Measurements from ENCODE around the gene MAP2K2.

The MAP2K2 gene

DNA sequence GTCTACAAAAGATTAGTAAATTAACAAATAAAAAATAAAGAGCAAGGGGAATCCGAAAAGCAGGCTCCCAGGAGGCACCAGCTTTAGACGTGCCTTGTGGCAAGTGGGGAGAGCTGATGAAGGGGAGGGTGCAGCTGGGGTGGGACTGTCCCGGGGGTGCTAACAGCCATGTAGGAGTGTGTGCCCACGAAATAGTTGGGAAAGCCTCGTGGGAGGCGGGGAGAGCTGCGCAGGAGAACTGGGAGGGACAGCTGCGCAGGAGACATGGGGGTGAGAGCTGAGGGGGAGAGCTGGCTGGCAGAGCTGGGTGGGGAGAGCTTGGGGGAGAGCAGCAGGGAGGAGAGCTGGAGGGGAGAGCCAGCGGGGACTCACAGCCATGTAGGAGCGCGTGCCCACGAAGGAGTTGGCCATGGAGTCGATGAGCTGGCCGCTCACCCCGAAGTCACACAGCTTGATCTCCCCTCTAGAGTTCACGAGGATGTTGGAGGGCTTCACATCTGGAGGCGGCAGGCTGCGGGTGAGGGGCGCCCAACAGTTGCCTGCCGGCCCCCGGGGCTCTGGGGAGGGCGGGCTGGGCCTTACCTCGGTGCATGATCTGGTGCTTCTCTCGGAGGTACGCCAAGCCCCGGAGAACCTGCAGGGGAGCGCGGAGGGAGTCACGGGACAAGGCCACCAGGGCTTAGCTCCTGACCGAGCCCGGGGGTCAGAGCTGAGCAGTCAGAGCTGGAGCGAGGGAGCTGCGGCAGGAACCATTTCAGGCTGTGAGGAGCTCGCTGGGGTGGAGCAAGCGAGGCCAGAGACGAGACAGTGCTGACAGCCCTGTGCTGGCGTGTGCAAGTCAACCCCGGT, 23.1 kb downstream of the MAP2K2 start:
- no peak for DNase-seq

DNA sequence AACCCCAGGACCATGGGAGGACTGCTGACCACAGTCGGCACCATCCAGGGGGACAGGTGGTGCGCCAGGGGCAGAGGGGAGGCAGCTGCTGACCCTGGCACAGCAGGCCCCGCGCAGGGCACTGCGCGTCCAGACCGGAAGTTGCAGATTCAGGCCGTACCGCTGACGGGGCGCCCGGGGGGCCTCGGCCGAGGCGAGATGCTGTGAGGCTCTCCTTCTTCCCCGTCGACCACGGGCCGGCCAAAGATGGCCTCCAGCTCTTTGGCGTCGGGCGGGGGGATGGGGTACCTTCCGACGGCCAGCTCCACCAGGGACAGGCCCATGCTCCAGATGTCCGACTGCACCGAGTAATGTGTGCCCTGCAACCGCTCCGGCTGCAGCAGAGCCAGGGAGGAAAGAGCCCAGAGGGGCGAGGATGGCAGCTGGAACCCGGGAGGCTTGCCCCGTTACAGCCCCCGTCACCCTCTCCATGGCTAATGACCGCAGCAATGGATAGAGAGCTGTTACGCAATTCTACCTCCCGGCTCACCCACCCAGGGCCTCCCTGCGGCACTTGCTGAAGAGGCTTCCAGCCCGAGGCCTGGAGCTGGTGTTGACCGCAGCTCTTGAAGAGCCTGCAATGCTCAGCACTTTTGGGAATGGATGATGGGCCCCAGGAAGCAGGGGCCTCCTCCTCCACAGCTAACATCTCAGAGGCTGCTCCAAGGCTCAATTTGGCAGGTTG, 24.7 kb downstream of the MAP2K2 start:
- no peak for DNase-seq

DNA sequence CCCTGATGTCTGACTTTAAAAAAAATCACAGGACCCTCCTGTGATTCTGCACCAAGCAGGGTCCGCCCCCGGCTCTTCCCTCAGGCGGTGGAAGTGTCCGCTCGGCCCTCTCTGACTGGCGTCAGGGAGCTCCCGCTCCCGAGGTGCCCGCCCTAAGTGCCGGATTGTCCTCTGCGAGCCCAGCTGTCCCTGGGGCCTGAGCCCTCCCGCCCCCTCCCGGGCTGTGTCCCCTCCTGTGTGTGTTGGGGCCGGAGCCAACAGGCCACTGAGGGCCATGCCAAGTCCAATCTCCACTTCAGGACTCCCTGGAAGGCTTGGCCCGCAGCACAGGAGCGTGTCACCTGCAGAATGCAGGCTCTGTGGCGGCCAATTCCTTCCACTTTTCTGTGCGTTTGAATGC, 25.4 kb downstream of the MAP2K2 start:
- DNase-seq, result peak in 29 of 51 donors; percentile 5 to 69 (median 36)

DNA sequence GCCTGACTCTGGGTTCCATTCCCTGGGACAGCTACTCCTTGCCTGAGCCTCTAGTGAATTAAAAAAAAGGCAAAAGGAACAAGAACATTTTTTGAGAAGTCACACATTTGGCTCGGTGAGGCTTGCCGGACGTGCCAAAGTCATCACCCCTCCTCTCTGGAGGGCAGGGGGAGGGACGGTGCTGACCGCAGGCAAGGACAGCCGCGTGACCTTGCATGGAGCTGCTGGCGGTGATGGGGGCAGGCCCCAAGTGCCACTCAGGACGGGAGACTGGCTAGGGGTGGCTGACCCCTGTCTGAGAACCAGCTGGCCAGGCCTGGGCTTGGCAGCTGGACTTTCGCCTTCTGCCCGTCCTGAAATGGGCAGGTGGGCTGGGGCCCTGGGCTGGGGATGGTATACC, 26.4 kb downstream of the MAP2K2 start:
- DNase-seq, result peak in 2 of 51 donors; percentile 3 to 20

DNA sequence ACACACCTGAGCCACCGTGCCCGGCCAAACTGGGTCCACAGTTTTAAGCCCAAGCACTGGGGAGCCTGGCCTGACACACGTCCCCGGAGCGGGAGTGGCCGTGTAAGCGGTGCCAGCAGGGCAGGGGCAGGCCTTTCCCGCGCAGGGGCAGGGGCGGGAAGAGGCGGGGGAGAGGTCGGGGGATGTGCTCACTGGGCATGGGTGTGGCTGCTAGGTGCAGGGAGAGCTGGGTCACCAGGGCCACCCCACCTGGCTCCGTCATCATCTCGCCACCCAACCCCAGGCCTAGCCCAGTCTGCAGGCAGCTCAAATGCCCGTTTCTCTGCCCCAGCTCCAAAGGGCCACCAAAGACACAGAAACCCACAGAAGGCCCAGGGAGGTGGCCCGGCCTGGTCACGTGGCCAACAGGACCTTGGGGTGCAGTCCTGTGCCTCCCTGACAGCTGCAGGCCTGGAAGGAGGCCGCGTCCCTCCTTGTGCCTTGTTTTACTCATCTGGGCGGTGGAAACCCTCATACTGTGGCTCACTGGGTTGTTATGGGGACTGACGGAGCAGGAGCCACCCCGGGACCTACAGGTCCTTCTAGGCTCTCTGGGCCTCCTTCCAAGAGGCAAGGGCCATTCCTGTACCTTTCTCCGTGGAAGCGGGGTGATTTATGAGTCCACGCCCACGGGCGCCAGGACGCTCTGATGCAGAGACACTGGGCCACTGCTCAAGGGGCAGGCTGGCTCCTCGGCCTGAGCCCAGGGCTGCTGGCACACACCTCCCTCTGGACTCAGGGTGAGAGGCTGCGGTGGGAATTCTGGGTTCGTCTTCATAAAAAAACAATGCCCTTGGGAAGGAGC, 27.7 kb downstream of the MAP2K2 start:
- DNase-seq, result no peak

DNA sequence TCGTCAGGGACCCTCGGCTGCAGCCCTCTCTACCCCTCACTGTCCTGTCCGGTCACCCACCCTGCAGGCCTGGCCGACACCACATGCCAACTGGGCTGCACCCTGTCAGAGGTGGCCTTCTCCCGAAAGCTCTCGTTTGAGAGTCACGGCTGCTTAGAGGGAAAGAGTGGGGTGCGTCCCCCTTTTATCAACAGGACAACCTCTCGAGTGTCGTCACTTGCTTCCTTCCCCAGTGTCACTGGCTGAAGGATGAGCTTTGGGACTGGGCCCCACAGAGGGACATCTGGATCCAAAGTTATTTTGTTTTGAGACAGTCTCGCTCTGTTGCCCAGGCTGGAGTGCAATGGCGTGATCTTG, 28.5 kb downstream of the MAP2K2 start:
- no peak for DNase-seq

DNA sequence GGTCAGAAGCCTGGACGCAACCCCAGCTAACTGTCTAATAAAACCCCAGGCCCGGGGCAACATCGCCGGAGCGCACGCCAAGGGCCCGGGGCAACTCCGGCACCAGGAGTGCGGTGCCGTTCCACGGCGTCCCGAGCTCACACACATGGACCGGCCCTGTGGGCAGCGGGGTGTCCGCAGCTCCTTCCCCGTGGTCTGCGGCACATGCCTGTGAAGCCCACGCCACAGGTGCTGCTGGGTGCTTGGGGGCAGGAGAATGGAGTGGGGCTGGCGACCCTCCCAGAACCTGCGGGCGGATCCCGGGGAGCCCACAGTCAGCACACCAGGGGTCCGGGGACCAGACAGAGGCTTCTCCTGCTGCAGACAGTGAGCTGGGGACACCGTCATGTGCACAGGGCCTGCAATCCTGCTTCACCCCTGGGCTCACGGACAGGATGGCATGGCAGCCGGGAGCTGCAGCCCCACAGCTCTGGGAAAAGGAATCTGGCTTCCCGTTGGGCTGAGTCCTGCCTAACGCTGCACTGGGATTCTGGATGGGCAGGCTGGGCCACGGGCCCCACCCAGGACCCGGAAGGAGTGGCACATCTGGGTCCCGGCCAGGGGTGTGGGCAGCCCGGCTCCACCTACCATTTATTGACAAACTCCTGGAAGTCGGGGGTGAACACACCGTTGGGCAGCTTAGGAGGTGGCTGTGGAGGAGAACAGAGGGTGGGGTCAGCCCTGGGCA, 29.0 kb downstream of the MAP2K2 start:
- DNase-seq, result no peak

DNA sequence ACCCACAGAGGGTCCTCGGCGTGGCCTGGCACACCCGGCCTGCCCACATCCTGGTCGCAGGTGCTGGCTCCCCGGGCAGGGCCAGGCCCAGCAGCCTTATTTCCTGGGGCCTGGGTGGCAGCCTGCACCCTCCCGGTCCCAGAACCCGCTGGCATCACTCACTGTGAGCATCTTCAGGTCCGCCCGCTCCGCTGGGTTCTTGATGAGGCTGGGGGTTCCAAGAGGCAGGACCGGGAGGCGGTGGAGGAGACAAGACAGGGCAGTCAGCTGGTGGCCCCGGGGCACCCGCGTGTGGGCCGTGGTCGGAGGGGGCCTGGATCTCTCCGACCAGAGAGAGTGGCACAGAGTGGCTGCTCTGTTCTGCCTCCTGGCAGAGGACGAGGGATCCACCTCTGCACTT, 29.6 kb downstream of the MAP2K2 start:
- DNase-seq, result no peak

DNA sequence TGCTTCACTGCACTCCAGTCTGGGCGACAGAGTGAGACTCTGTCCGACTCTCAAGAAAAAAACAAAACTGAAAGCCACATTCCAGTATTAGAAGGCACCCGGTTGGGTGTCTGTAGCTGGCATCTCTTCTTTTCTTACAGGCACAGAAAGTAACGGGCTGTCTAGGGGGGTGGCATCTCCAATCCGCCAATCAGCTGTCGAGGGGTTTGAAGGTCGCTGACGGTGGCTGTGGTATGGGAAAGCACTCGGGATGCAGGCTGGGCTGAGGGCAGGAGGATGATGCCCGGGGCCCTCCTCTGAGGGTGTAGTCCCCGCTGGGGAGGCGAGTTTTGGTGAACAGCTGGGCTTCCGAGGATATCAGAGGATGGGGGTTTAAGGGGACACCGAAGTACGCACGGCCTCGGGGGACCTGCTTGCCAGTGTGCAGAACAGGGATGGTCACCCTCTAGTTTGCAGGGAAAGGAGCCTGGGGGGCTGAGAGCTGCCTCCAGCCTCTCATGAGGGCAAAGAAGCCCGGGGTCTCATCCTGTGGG, 30.2 kb downstream of the MAP2K2 start:
- no peak for DNase-seq

DNA sequence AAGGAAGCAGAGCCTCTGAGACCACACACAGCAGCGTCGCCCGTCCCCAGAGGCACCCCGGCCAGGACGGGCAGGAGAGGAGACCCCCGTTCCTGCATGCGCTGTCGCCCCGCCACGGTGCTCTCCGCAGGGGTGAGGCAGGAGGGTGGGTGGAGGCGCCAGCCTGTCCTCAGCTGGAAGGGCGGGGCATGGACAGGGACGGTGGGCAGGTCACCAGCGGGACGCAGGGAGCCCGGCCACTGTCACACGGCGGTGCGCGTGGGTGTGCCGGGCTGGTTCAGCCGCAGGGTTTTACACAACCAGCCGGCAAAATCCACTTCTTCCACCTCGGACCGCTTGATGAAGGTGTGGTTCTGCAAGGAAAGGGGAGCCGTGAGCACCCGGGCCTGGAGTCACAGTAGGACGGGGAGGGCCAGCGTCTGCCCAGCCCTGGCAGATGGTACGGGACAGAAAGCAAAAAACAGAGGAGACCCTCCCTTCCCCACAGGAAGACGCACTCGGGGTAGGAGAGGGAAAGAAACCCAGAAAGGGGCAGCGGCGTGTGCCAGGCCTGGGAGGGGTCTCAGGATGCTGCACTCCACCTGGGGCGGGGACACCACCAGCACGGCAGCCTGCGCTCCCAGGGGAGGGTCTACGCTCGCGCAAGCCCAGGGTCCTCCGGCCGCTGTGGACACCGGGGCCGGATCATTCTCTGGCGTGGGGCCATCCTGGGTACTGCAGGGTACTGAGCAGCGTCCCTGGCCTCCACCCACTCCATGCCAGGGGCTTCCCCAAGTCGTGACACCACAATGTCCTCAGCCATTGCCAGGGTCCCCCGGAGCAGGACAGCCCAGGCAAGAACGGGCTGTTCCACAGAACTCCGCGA, 33.3 kb downstream of the MAP2K2 start:
- DNase-seq, result no peak

DNA sequence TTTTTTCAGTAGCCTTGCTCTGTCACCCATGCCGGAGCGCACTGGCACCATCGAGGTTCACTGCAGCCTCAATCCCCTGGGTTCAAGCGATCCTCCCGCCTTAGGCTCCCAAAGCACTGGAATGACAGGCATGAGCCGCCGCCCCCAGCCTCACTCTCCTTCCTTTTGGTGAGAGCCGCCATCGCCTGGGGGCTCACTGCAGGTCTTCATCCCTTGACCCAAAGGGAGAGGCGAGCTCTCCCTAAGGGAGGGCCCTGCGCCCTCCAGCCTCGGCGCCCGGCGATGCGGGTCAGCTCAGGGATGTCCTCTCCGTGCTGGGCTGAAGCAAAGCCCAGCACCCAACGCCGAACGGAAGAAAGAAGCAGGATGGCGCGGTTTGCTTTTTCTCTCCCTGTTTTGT, 34.0 kb downstream of the MAP2K2 start:
- no peak for DNase-seq

DNA sequence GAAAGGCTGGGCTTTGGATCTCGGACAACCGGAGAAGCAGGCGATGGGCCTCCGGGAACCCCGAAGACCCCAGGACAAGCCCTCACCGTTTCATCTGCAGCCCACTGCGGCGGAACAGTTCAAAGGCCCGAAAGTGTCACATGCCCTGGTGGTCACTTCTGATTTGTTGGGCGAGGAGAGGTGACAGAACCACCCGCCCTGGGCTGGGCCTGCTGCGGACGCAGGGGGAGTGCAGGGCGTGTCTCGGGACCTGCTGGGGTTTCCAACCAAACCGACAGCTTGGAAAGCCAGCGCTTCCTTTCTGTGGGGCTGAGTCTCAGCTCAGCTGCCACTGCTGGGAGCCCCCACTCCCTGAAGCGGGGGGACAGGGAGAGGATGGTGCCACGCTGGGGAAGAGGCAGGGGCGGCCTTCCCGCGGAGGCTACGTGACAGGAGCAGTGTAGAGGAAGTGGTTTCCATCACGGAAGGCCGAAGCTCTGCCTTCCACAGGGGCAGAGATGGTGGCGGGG, 34.5 kb downstream of the MAP2K2 start:
- DNase-seq, result peak in 4 of 51 donors; percentile 10 to 41 (median 22)

DNA sequence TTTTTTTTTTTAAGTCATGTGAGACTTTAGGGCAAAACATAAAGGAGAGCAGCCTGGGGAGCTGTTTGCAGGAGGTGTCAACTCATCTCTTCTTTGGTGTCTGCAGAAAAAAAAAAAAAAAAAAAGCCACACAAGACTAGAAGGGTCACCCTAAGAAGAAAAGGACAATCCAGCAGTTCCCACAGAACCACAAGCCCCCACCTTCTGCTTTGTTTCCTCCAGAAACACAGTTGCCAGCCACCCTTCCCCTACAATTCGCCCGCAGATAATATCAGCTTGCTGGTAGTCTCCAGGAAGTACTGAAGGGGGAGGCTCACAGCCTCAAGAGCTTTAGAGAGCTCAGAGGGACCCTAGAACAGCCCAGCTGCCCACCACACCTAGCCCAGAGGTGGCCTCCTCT, 34.9 kb downstream of the MAP2K2 start:
- no peak for DNase-seq

DNA sequence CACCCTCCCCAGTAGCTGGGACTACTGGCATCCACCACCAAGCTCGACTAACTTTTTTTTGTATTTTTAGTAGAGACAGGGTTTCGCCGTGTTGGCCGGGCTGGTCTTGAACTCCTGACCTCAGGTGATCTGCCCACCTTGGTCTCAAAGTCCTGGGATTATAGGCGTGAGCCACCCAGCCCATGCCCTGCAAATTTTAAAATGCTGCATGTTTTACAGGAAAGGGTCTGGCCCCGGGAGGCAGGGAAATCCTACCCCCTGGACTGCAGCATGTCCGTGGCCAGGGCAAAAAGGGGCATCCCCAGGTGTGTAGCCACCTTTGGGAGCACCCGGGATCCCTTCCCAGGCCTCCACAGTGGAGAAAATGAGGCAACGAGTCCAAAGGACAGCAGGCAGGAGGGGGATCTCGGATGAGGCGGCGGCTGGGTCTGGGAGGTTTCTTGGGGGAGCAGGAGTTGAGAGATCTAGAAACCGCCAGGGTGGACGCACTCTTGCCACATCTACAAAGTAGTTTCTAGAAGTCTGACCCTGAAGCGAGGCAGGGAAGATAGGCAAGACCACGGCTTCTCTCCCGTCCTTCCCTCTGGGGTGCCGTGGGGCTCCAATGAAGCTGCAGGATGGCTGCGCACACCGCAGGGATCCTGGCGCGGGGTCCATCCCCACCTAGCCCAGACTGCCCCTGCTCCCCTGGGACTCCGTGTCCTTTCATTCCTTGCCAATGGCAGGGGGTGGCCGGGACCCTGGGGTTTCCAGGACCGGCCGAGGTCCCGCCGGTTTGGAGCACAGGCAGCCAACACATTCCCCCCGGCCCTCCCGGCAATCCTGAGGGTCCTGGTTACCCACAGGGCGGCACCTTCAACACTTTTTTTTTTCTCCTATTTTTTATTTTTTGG, 35.9 kb downstream of the MAP2K2 start:
- DNase-seq, result no peak

DNA sequence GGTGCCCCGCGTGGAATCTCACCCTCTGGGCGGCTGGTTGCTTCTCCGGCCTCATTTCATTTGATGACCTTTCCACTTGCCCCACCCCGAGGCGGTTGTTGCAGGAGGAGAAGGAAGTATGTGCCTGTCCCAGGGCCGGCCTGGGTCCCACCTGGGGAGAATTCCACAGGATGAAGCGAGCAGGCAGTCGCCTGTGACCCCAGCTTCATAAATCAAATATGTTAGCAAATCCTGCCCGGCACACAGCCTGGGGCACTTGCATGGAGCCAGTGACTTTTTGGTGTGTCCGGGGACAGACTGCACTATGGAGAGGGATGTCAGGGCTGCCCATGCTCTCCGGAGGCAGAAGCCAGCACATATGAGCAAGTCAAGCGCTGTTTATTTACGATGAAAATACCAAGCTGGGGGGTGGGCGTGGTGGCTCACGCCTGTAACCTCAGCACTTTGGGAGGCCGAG, 37.5 kb downstream of the MAP2K2 start:
- no peak for DNase-seq

DNA sequence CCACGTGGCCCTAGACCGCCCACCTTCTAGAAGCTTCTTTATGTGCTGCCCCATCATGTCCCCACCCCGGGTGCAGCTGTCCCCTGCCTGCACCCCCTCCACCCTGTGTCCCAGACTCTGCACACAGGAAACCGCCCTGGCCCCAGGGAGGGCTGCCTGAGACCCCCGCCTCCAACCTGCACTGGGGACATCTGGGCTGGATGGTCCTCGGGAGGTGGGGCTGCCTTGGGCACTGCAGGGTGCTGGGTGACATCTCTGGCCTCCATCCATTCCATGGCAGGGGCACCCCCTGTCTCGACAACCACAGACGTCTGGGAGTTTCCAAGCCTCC, 39.4 kb downstream of the MAP2K2 start:
- DNase-seq, result no peak

DNA sequence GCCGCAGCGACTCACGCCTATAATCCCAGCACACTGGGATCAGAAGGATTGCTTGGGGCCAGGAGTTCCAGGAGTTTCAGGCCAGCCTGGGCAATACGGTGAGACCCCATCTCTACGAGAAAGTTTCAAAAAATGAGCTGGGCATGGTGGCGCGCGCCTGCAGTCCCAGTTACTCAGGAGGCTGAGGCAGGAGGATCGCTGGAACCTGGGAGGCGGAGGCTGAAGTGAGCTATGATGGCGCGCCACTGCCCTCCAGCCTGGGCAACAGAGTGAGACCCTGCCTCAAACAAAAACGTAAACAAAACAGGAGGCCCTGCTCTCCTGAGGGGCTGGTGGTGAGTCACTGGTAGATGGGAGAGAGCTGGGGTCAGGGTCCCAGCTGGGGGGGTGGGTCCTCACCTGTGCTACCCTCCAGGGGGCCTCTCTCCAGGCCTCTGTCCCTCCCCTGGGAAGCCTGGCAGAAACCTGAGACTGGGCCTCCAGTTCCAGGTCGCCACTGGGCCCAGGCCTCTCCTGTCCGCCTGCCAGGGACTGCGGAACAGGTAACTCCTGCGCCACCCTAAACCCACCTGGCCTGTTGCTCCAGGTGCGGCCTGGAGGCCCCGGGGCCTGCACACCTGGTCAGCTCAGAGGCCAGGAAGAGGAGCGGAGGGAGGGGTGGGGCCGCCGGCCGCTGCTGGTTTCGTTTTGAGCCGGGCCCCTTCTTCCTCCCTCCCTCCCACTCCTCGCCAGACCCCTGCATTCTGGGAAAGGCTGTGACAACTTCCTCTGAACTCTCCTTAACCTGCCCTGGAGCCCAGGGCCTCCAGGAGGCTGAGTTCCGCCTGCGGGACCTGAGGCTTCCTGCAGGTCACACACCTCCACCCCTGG, 40.0 kb downstream of the MAP2K2 start:
- DNase-seq, result no peak

DNA sequence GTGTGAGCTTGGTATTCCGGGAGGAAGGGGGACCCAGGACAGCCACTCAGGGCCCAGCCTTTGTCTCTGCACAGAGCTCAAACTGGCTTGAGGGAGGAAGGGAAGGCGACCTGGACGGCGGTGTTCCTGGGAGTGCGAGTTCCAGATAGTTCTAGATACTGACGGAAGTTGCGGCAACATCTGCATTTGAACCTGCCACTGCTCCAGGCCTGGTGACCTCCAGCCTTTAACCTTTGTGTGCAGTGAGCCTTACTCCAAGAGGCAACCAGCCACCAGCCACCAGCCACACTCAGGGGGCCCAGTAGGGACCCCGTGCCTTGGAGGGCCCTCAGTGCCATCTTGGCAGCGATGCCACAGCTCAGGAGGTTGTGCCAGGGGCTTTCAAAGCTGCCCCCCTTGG, 41.8 kb downstream of the MAP2K2 start:
- no peak for DNase-seq
